A549 treated with RU486 at 1 μM for 4 hours (cell line): Measurements from ENCODE around the gene REC8. TPM values are rescaled to one million over a fixed set of nuclear protein-coding genes. Genes with fewer than 3 reads are reported as not detected.

Experiments
- total RNA-seq: library from RNA; stranded (reverse); fragments of 200-300 nt; extraction: Qiagen RNA extraction; gene quantifications from 5 replicates; pipeline ENCODE4 v1.2.3, GENCODE V29; 2022; ENCODE audit warnings: low read depth

REC8 gene
- total RNA-seq, 1 experiment from 2014 or later: 5.1 TPM

Other genes starting within 250 kb of the REC8 start
- gene DHRS4, start 218.3 kb upstream of the REC8 start, total RNA-seq: 42.2 to 47.9 TPM (median 46.2 TPM) in 5 replicates
- 22.1 to 37.0 TPM (median 30.3 TPM) in 5 replicates for gene DHRS4L2, start 183.2 kb upstream of the REC8 start, total RNA-seq
- gene CARMIL3, start 120.1 kb upstream of the REC8 start, total RNA-seq: 0.34 to 0.95 TPM (median 0.49 TPM) in 5 replicates
- not detected in 5 replicates for gene CPNE6, start 100.5 kb upstream of the REC8 start, total RNA-seq
- gene PCK2, start 77.8 kb upstream of the REC8 start, total RNA-seq: 16.5 to 22.6 TPM (median 20.9 TPM) in 5 replicates
- 19.5 to 23.6 TPM (median 20.5 TPM) in 5 replicates for gene DCAF11, start 57.3 kb upstream of the REC8 start, total RNA-seq
- 0.72 to 1.2 TPM (median 0.80 TPM) in 5 replicates for gene NRL, start 57.1 kb upstream of the REC8 start, total RNA-seq
- 0.17 to 0.31 TPM in 2 of 5 replicates, not detected in the others for gene FITM1, start 41.4 kb upstream of the REC8 start, total RNA-seq
- 166 to 196 TPM (median 176 TPM) in 5 replicates for gene PSME1, start 35.9 kb upstream of the REC8 start, total RNA-seq
- 45.0 to 65.7 TPM (median 61.1 TPM) in 5 replicates for gene EMC9, start 30.5 kb upstream of the REC8 start, total RNA-seq
- 163 to 221 TPM (median 173 TPM) in 5 replicates for gene PSME2, start 25.5 kb upstream of the REC8 start, total RNA-seq
- 18.9 to 37.4 TPM (median 28.0 TPM) in 5 replicates for gene RNF31, start 24.6 kb upstream of the REC8 start, total RNA-seq
- 14.5 to 20.9 TPM (median 16.8 TPM) in 5 replicates for gene IRF9, start 10.8 kb upstream of the REC8 start, total RNA-seq
- 79.3 to 90.2 TPM (median 86.3 TPM) in 5 replicates for gene IPO4, start 16.7 kb downstream of the REC8 start, total RNA-seq
- 63.2 to 70.0 TPM (median 67.6 TPM) in 5 replicates for gene TM9SF1, start 23.4 kb downstream of the REC8 start, total RNA-seq
- not detected in 5 replicates for gene TSSK4, start 33.6 kb downstream of the REC8 start, total RNA-seq
- gene CHMP4A, start 41.4 kb downstream of the REC8 start, total RNA-seq: 71.9 to 101 TPM (median 93.0 TPM) in 5 replicates
- 27.3 to 34.4 TPM (median 29.4 TPM) in 5 replicates for gene MDP1, start 44.0 kb downstream of the REC8 start, total RNA-seq
- gene NEDD8, start 60.3 kb downstream of the REC8 start, total RNA-seq: 444 to 520 TPM (median 484 TPM) in 5 replicates
- gene GMPR2, start 60.8 kb downstream of the REC8 start, total RNA-seq: 54.3 to 66.4 TPM (median 58.1 TPM) in 5 replicates
- gene TINF2, start 70.5 kb downstream of the REC8 start, total RNA-seq: 34.2 to 38.2 TPM (median 36.6 TPM) in 5 replicates
- 0.53 to 1.1 TPM (median 1.0 TPM) in 5 replicates for gene TGM1, start 91.1 kb downstream of the REC8 start, total RNA-seq
- gene RABGGTA, start 99.5 kb downstream of the REC8 start, total RNA-seq: 15.2 to 18.4 TPM (median 16.6 TPM) in 5 replicates
- gene DHRS1, start 127.7 kb downstream of the REC8 start, total RNA-seq: 10.3 to 14.0 TPM (median 13.1 TPM) in 5 replicates
- 13.7 to 17.0 TPM (median 16.6 TPM) in 5 replicates for gene NOP9, start 127.8 kb downstream of the REC8 start, total RNA-seq
- 0.15 to 1.00 TPM (median 0.20 TPM) in 5 replicates for gene CIDEB, start 135.9 kb downstream of the REC8 start, total RNA-seq
- 2.5 to 5.7 TPM (median 4.3 TPM) in 5 replicates for gene LTB4R2, start 138.1 kb downstream of the REC8 start, total RNA-seq
- 3.7 to 6.6 TPM (median 6.4 TPM) in 5 replicates for gene LTB4R, start 139.4 kb downstream of the REC8 start, total RNA-seq
- not detected in 5 replicates for gene ADCY4, start 163.0 kb downstream of the REC8 start, total RNA-seq
- not detected in 5 replicates for gene RIPK3, start 167.9 kb downstream of the REC8 start, total RNA-seq
- gene NFATC4, start 196.1 kb downstream of the REC8 start, total RNA-seq: 0.29 to 0.67 TPM (median 0.47 TPM) in 4 of 5 replicates, not detected in the other
- 0.16 to 0.78 TPM (median 0.18 TPM) in 5 replicates for gene NYNRIN, start 226.9 kb downstream of the REC8 start, total RNA-seq